HG03521 (cell line): ENCODE data around the gene PES1.
"Not testable (repeated sequence)": the region's sequence is repeated elsewhere in the genome, so short reads cannot be mapped to it uniquely, and the experiment has no call there.

Experiments
- ATAC-seq: cut with Tn5 transposase; IDR thresholded peaks from one replicate; pipeline ENCODE4 v1.9.1; 2021; ENCODE audit warnings: mild to moderate bottlenecking, moderate library complexity; ENCODE audit not compliant: unreplicated experiment

PES1 gene

GRCh38 chr22:30556388-30556787, 35.3 kb downstream of the PES1 start:
- no peak for ATAC-seq

GRCh38 chr22:30555282-30556210, 36.2 kb downstream of the PES1 start:
- ATAC-seq = no peak

- ATAC-seq = no peak
These were observed 37.7 kb downstream of the PES1 start for GRCh38 chr22:30553971-30554370.

GRCh38 chr22:30552719-30553118, 39.0 kb downstream of the PES1 start:
- ATAC-seq = no peak

- not testable (repeated sequence) for ATAC-seq
These were observed 39.9 kb downstream of the PES1 start for GRCh38 chr22:30551813-30552212.

- ATAC-seq = no peak
These were observed 44.5 kb downstream of the PES1 start for GRCh38 chr22:30547188-30547587.

GRCh38 chr22:30546616-30547015, 45.1 kb downstream of the PES1 start, which contains the start of gene SEC14L6:
Gene SEC14L6 (minus strand): TSS chr22:30546741. CDS start chr22:30546682, 59 bp downstream.
- ATAC-seq = no peak

- ATAC-seq = no peak
These were observed 48.9 kb downstream of the PES1 start for GRCh38 chr22:30542811-30543188.

GRCh38 chr22:30541961-30542810, 49.5 kb downstream of the PES1 start:
- ATAC-seq = no peak

GRCh38 chr22:30541511-30541910, 50.2 kb downstream of the PES1 start:
- not testable (repeated sequence) for ATAC-seq

- no peak for ATAC-seq
These were observed 52.3 kb downstream of the PES1 start for GRCh38 chr22:30539368-30539767.

GRCh38 chr22:30538280-30538679, 53.4 kb downstream of the PES1 start:
- no peak for ATAC-seq

- ATAC-seq = no peak
These were observed 54.5 kb downstream of the PES1 start for GRCh38 chr22:30537083-30537731.

GRCh38 chr22:30535182-30535581, 56.5 kb downstream of the PES1 start:
- no peak for ATAC-seq

- ATAC-seq = no peak
These were observed 59.8 kb downstream of the PES1 start for GRCh38 chr22:30531651-30532608.

GRCh38 chr22:30526656-30527055, 65.1 kb downstream of the PES1 start:
- no peak for ATAC-seq
